ENCODE results near the gene TOB1.
A peak's percentile ranks its signal among the peaks of the same experiment; 100 is the strongest.

The TOB1 gene, protein sequence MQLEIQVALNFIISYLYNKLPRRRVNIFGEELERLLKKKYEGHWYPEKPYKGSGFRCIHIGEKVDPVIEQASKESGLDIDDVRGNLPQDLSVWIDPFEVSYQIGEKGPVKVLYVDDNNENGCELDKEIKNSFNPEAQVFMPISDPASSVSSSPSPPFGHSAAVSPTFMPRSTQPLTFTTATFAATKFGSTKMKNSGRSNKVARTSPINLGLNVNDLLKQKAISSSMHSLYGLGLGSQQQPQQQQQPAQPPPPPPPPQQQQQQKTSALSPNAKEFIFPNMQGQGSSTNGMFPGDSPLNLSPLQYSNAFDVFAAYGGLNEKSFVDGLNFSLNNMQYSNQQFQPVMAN

GRCh38 chr17:50866261-50866949 is at the start of gene TOB1:
Gene TOB1 (minus strand): TSS chr17:50866354. CDS start chr17:50864017, 2,337 bp downstream.
- DNase-seq, result peak; percentile 93 to 96 (median 96)

DNA sequence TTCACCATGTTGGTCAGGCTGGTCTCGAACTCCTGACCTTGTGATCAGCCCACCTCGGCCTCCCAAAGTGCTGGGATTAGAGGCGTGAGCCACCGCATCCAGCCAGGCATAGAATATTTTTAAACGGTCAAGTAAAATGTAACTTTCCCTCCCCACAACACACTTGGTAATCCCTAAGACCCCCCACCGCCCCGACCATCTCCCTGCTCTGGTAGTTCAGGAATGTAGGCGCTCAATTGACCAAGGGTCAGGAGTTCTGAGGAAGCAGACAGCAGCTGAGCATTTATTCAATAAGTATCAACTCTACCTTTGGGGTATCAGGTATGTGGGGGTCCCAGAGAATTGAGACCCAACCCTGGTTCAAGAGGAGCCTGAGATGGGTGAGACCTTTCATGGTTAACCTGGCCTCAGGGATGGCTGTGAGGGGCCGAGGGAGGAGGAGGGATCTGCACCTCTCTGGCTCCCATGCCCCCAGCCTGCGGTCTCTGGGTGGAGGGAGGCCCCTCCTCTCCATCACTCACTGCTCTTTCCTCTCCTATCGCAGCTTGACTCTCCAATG is 48.4 kb upstream of the TOB1 start:
- DNase-seq, result no peak

GRCh38 chr17:50913120-50913519 is 47.0 kb upstream of the TOB1 start:
- DNase-seq, result no peak

DNA sequence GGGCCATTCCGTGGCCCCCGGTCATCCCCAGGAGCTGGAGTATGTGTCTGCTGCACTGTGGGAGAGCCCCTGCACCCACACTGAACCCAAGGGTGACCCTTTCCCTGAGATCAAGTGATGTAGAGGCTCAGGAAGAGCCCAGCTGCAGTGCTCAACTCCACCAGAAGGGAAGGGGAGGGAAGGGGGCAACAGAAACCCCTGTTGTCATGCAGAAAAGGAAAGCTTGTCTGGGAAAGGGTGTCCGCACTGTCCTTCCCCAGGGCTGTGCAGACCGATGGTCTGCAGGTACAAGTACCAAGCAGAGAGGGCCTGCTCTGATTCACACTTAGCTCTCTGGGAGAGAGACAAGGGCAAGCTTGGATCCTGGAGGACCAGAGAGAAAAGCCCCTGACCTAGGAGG is 45.7 kb upstream of the TOB1 start:
- no peak for DNase-seq

GRCh38 chr17:50911450-50911849 is 45.3 kb upstream of the TOB1 start:
- no peak for DNase-seq

- DNase-seq, result peak; percentile 28 to 58 (median 45)
Observed at GRCh38 chr17:50909765-50910605, 43.8 kb upstream of the TOB1 start.

DNA sequence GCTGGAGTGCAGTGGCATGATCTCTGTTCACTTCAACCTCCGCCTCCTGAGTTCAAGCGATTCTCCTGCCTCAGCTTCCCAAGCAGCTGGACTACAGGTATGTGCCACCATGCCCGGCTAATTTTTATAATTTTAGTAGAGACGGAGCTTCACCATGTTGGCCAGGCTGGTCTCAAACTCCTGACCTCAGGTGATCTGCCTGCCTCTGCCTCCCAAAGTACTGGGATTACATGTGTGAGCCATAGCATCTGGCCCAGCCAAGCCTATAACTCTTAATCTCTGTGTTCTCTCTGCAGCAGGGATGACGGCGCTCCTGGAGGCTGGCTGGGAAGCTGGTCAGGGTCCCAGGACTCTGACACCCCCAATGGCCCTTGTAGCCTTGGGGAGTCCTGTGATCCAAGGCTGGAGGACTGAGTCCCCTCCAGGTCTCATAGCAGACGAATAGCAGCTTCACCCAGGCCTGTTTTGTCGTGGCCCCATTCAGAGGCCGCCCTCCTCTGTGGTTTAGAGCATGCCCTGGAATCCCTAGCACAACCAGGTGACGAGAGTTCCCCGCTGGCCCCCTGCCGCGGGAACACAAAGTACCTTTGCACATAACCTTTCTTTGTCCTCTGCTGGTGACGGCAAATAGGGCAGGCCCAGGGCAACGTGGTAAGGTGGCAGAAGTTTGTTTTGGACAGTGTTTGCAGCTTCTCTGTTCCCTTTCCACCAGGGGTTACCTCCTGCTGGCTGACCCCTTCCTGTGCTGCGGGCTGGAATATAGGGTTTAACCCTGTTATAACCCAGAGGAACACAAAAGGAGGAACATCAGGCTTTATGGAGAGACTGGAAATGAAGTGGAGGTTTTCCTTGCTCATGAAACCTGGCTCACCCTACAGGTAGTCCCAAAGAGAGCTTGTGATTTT is 43.0 kb upstream of the TOB1 start:
- no peak for DNase-seq

DNA sequence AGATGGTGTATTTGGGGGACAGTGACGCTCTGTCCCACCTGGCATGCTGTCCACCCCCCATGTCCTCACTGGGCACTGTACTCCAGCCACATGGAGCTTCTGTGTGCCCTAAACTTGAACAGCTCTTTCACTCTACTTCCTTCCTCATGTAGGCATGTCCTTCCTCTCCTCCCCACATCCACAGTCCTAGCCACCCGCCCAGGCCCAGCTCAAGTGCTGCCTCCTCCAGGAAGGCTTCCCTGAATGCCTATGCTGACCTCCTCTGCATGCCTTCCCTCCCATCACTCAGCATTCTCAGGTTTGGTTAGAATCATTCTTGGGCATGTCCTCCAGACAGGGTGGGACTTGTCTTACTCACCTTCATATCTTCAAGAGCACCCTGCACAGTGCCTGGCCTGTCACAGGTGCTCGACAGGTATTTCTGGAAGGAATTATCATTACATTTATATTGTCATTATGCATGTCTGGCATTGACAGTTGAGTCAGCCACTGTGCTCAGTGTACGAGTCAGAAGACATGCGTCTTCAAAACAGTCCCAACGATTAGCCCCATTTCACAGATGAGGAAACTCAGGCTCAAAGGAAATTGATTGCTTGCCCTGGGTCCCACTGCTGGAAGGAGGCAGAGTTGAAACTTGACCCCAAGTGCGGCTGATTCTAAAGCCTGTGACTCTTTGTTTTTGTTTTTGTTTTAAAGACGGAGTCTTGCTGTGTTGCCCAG is 42.1 kb upstream of the TOB1 start:
- no peak for DNase-seq

DNA sequence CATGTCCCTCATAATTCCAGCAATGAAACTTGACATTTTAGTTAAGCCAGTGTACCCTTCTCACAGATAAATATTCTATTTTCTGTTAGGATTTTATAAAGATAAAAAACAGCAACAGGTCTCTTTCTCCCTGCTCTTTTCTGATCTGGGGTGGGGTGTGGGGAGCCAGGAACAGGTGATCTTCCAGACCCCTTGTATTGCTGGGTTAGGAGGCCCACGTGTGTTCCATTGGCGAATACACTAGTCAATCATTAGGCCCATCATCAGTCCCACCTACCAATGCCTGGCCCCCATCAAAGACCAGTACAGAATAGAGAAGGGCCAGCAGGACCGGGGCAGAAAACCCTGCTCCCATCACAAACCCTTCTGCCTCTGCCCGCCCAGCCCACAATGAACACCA is 40.3 kb upstream of the TOB1 start:
- no peak for DNase-seq

GRCh38 chr17:50905460-50905803 is 39.3 kb upstream of the TOB1 start:
- DNase-seq, result no peak

- DNase-seq, result no peak
Observed at GRCh38 chr17:50904518-50905459, 38.6 kb upstream of the TOB1 start.

DNA sequence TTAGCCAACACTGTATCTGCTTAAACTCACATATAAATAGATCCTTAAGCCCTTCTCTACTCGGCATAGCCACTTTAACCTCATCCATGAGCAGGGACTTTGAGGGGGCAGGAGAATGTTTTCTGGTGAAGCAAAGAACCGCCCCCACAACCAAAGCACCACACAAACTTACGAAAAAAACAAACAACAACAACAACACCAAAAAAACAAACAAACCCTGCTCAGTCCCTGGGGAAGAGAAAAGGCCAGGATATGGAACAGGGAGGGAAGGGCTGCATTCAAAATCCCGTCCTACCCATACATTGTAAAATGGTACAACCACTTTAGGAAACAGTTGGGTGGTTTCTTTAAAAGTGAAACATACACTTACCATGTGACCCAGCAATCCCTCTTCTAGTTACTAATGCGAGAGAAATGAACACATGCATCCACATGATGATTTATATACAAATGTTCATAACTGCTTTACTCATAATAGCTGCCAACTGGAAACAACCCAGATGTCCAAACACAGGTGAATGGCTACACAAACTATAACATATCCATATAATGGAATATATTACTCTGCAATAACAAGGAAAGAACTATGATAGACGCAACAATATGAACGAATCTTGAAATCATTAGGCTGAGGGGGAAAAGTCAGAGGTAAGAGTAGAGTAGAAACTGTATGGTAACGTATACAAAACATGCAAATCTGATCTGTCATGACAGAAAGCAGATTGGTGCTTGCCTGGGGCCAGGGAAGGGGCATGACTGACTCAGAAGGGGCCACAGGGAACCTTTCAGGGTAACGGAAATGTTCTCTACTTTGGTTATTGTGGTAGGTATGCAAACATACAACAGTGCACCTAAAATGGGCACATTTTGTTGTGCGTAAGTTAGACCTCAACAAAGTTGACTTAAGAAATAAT is 37.7 kb upstream of the TOB1 start:
- DNase-seq, result no peak

GRCh38 chr17:50902372-50903353 is 36.5 kb upstream of the TOB1 start:
- no peak for DNase-seq

DNA sequence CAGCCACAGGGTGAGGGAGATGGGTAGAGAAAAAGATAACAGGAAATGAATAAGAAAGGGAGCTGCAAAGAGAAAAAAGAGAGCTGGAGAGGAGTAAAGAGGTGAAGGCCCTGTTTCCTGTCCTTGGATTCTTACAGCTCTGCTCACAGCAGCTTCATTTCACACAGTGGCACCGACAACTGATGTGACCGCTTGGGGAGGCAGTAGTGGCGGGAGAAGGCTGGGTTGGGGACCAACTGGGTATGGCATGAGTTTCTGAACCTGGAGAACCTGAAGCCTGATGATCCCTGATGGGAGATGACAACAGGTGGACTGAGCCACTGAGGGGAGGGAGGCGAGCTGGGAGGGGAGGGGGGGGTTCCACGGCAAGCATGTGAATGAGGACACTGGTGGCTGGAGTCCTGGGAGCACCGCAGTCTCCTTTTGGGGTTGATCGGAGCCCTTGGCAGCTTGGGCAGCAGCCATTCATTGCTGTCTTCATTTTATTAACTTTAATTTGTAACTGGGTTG is 34.3 kb upstream of the TOB1 start:
- no peak for DNase-seq

GRCh38 chr17:50899559-50900319 is 33.6 kb upstream of the TOB1 start:
- no peak for DNase-seq

GRCh38 chr17:50899005-50899460 is 32.9 kb upstream of the TOB1 start:
- DNase-seq, result no peak

Data from activated CD4-positive, CD25-positive, alpha-beta regulatory T cell (primary cell).